Activated naive CD8-positive, alpha-beta T cell treated with anti-CD3 and anti-CD28 coated beads, Interleukin-2, amount 10 ng/mL, durations not matched to agents 7 days and 5 days (primary cell): Measurements from ENCODE around the gene IZUMO3. TPM values are rescaled to one million over a fixed set of nuclear protein-coding genes. Genes with fewer than 3 reads are reported as not detected.
"Not testable (repeated sequence)": the region's sequence is repeated elsewhere in the genome, so short reads cannot be mapped to it uniquely, and the experiment has no call there.

ENCODE experiments used
- ATAC-seq: fragments of 150-1000 bp; cut with Tn5 transposase; one replicate; pipeline ENCODE4 v1.10.0; 2021; ENCODE audit warnings: low read depth, moderate library complexity
- POLR2A ChIA-PET: fragments of 350-600 bp; sonication (Branson Sonifier 250); formaldehyde crosslinking; loops from one replicate; lab custom pipeline; 2021; ENCODE audit warnings: antibody characterized with exemption; lab: Charles Lee
- DNase-seq: peaks from one replicate; pipeline ENCODE4 v3.0.0; 2021
- H3K27ac Mint-ChIP-seq: one replicate; pipeline ENCODE4 v1.8.0; 2022; ENCODE audit warnings: mild to moderate bottlenecking, mixed read lengths
- H3K27me3 Mint-ChIP-seq: one replicate; pipeline ENCODE4 v1.8.0; 2022; ENCODE audit warnings: mild to moderate bottlenecking, moderate library complexity, mixed read lengths
- H3K36me3 Mint-ChIP-seq: one replicate; pipeline ENCODE4 v1.8.0; 2021; ENCODE audit warnings: mild to moderate bottlenecking, mixed read lengths
- H3K4me1 Mint-ChIP-seq: one replicate; pipeline ENCODE4 v1.8.0; 2021; ENCODE audit warnings: mixed read lengths
- H3K4me3 Mint-ChIP-seq: one replicate; pipeline ENCODE4 v1.8.0; 2022; ENCODE audit warnings: mild to moderate bottlenecking, moderate library complexity, mixed read lengths
- H3K9me3 Mint-ChIP-seq: one replicate; pipeline ENCODE4 v1.8.0; 2021; ENCODE audit warnings: mixed read lengths
- total RNA-seq, 2 experiments: library from RNA; stranded (reverse); gene quantifications; one replicate each; pipeline ENCODE4 v1.2.3, GENCODE V29; 2021

IZUMO3 gene, protein sequence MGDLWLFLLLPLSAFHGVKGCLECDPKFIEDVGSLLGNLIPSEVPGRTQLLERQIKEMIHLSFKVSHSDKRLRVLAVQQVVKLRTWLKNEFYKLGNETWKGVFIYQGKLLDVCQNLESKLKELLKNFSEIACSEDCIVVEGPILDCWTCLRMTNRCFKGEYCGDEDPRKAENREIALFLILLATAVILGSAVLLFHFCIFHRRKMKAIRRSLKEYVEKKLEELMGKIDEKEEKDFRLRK
- not detected for total RNA-seq

DNA sequence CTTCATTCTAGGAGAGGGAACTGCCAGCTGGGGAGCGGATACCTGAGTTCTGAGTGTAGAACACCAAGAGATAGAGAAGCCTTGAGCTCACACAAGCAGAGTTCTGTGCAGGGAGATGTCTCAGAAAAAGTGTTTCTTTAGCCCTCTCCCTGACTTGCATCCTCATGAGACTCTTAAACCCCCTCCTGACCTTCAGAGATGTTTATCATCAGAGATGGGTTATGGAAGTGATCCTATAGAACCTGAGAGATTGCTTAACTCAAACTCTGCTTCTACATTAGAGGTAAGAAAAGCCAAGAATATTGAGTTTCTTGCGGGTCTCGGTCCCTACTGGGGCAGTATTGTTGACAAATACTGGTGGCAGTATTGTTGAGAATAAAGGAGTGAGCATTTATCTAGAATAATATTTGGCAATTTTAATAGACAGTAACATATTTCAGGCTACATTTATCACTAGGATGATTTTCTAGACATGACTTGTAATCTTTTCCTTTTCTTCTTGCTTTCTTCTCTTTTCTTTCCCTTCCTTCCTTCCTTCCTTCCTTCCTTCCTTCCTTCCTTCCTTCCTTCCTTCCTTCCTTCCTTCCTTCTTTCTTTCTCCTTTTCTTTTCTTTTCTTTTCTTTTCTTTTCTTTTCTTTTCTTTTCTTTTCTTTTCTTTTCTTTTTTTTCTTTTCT is at the start of gene IZUMO3:
IZUMO3 (minus strand) TSS at position 51 of the 676 bp plus-strand sequence. CDS start 248 bp downstream, outside the sequence.
- Mint-ChIP-seq H3K4me1 (no peaks in the 10 kb centered on the region), H3K36me3 (no peaks in the 10 kb centered on the region), H3K27ac (no peak within 1 kb of the TSS), H3K27me3 (no peaks in the 10 kb centered on the region), H3K9me3 (peaks cover 6% of the 10 kb centered on the region), H3K4me3 (no peak within 1 kb of the TSS)
- DNase-seq (no peak), ATAC-seq (no peak)
- POLR2A ChIA-PET = no interaction called here

DNA sequence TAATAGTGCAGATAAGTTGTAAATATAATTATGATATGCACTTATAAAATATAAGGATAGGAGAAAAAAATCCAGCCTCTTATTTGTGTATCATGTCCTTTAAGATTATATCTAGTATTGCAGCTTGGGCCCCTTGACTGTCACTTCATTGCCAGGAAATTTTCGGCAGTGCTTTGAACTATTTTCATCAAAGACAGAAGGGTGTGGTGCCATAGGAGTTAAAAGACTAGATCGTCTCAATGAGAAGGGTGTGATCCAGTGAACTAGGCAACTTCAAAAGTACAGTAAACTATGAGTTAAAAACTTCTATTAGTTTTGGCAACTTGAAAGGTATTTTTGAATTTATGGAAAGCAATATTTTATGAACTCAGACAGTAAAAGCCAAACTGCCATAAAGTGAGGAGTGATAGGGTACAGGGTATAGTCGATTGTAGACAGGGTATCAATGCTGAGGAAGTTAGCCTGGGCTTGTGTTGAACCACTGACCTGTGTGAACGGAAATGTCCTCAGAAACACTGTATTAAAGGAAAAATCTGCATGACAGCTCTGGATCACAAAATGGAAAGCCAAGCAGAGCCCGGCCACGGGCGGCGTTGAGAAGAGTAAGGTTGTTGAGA is 48.6 kb upstream of the IZUMO3 start:
- Mint-ChIP-seq H3K36me3 (no peaks in the 10 kb centered on the region), H3K27me3 (no peaks in the 10 kb centered on the region), H3K9me3 (peaks cover 6% of the 10 kb centered on the region), H3K27ac (no peak overlapping the region), H3K4me3 (no peak overlapping the region), H3K4me1 (no peaks in the 10 kb centered on the region)
- ATAC-seq = no peak
- no peak for DNase-seq
- POLR2A ChIA-PET = no interaction called here

DNA sequence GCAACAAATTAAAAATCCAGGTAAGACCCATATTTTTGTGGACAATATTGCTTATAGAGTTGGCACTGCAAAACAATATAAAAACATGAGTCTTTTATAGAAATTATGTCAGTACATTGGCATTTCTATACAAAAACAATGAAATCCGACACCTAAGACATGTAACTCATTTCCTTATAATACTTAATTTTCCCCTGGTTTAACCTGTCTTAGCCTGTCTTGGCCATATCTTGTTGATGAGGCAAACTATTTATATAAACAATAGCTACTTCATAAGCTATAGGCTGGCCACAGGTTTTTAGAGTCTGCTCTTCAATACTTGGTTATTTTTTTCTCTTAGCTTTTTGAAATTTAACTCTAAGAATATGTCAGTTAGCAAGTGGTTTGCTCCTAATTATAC is 44.7 kb upstream of the IZUMO3 start:
- no peak overlapping the region for H3K27ac Mint-ChIP-seq
- no peaks in the 10 kb centered on the region for H3K27me3 Mint-ChIP-seq
- no peak for ATAC-seq

DNA sequence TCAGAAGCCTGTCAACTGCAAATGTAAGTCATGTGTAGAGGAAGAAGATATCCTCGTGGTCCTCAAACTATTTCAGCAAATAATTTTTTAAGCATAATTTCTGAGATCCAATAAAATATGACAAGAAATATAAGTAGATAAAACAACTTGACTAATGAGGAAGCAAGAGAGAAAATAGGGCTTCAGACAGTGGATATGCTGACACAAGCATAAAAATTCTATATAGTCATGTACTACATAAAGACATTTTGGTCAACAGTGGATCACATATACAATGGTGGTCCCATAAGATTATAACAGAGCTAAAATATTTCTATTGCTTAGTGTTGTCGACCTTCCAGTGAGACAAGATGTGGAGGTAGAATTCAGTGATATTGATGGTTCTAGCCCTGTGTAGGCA is 42.2 kb upstream of the IZUMO3 start:
- ATAC-seq (no peak), DNase-seq (no peak)
- H3K27ac Mint-ChIP-seq = no peak overlapping the region
- H3K4me1 Mint-ChIP-seq = no peaks in the 10 kb centered on the region
- no peaks in the 10 kb centered on the region for H3K27me3 Mint-ChIP-seq
- H3K36me3 Mint-ChIP-seq = no peaks in the 10 kb centered on the region
- peaks cover 3% of the 10 kb centered on the region for H3K9me3 Mint-ChIP-seq
- POLR2A ChIA-PET = no interaction called here
- no peak overlapping the region for H3K4me3 Mint-ChIP-seq

More for the DNA sequence above, 44.7 kb upstream of the IZUMO3 start:
- Mint-ChIP-seq H3K4me1 (no peaks in the 10 kb centered on the region), H3K4me3 (no peak overlapping the region), H3K36me3 (no peaks in the 10 kb centered on the region), H3K9me3 (peaks cover 3% of the 10 kb centered on the region)
- no peak for DNase-seq
- POLR2A ChIA-PET = no interaction called here

DNA sequence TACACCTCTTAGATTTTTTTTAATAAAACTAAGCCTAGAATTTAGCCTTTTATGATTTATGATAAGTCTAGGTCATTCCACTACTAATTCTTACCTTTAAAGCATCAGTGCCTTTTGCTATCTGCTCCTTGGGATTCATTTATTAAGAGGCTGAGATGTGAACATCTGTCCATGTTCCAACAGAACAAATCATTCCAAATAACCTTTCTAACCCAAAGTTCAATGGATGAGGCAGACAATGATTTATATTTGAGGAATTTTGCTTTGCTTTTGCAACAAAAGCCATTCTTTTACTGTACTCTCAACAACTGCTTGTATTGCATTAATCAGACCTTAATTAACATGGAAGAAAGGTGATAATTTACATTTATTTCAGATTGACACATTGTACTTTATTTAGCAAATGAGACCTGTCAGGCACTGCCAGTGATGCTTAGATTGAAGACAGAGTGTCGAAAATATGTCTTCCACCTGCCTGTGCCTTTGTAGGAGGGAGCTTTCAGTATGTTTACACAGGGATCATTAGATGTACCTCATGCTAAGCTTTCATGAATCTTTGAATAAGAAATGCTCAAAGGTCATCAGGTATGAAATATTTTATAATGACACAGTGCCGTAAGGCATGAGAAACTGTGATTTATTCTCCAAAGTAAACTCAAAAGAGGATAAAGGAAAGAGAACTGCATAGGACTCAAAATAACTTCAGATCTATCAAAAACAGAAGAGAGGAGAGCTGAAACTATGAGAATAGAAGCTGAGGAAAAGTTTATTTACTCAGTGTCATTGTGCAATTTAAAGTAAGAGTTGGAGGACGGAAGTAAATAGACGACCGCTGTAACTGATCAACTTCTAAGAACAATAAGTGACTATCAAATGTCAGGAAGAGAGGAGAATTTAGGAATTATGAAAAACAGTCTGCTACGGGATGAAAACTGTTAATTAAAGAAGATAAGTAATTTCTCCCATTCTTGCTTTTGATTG is 36.7 kb upstream of the IZUMO3 start:
- POLR2A ChIA-PET = no interaction called here

DNA sequence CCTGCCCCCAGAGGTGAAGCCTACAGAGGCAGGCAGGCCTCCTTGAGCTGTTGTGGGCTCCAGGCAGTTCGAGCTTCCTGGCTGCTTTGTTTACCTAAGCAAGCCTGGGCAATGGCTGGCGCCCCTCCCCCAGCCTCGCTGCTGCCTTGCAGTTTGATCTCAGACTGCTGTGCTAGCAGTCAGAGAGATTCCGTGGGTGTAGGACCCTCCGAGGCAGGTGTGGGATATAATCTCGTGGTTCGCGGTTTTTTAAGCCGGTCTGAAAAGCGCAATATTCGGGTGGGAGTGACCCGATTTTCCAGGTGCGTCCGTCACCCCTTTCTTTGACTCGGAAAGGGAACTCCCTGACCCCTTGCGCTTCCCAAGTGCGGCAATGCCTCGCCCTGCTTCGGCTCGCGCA is 34.3 kb upstream of the IZUMO3 start:
- H3K36me3 Mint-ChIP-seq, H3K27ac Mint-ChIP-seq, H3K4me1 Mint-ChIP-seq, H3K4me3 Mint-ChIP-seq, ATAC-seq, H3K27me3 Mint-ChIP-seq, H3K9me3 Mint-ChIP-seq, POLR2A ChIA-PET, DNase-seq: not testable (repeated sequence)

More for the DNA sequence above, 36.7 kb upstream of the IZUMO3 start:
- H3K27ac Mint-ChIP-seq = no peak overlapping the region
- no peak for DNase-seq
- H3K27me3 Mint-ChIP-seq = no peaks in the 10 kb centered on the region
- H3K36me3 Mint-ChIP-seq = no peaks in the 10 kb centered on the region
- H3K9me3 Mint-ChIP-seq = peaks cover 5% of the 10 kb centered on the region
- no peak for ATAC-seq
- H3K4me3 Mint-ChIP-seq = no peak overlapping the region
- H3K4me1 Mint-ChIP-seq = no peaks in the 10 kb centered on the region

DNA sequence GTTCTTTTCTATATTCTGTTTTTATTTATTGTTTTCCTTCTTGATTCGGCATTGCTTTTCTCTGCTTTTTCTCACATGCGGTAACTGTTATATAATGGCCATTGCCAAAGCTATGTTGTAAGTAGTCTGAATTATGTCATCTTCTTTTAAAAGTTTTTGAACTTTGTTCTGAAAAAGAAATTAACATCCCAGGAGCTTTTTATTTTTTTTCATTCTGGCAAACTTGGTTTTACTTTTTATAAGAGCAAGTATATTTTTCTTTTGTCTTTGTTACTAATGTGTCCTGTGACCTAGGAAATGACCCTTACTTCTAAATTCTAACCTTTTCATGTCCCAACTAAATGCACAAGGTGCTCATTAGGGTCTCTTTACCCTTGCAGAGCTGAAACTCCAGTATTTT is 26.7 kb upstream of the IZUMO3 start:
- POLR2A ChIA-PET = no interaction called here
- ATAC-seq (no peak), DNase-seq (no peak)
- Mint-ChIP-seq H3K4me1 (no peaks in the 10 kb centered on the region), H3K36me3 (no peaks in the 10 kb centered on the region), H3K9me3 (peaks cover 3% of the 10 kb centered on the region), H3K4me3 (no peak overlapping the region), H3K27me3 (no peaks in the 10 kb centered on the region), H3K27ac (no peak overlapping the region)

DNA sequence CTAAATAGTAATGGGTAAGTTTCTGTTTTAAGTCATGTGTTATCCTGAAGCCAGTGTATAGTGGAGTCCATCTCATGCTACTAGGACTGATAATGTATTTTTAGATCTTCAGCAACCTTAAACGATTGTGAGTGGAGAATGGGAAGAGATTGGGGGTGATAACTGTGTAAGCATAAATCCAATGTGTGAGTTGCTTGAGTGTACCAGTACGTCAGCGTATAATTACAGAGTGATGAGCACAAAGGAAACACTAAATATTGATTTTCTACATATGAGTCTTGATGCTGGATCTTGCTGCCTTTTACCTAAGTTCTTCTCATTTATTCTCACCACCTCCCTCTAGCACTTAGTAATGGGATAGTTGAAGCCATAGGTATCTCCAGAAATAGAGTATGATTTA is 16.3 kb upstream of the IZUMO3 start:
- no peak overlapping the region for H3K4me3 Mint-ChIP-seq
- no peak for DNase-seq
- ATAC-seq = no peak
- no peaks in the 10 kb centered on the region for H3K27me3 Mint-ChIP-seq
- no peaks in the 10 kb centered on the region for H3K4me1 Mint-ChIP-seq
- H3K9me3 Mint-ChIP-seq = peaks cover 4% of the 10 kb centered on the region
- no peaks in the 10 kb centered on the region for H3K36me3 Mint-ChIP-seq
- no peak overlapping the region for H3K27ac Mint-ChIP-seq
- POLR2A ChIA-PET = no interaction called here

DNA sequence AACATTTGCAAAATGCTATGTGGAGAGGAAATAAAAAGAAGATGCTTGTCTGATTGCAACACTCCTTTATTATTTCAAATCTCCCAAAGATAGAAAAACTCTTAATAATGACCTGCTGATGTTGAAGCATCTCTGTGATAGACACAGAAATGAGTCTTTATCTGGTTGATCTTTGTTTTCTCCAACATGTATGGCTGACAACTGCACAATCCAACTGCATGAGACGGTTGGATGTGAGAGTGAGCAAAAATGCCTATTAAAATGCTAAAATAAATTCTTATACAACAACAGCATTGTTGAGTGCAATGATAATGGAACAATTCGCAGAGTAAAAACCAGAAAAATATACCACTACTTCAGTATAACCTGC is 7.5 kb upstream of the IZUMO3 start:
- ATAC-seq (no peak), DNase-seq (no peak)
- Mint-ChIP-seq H3K27ac (no peak overlapping the region), H3K4me1 (no peaks in the 10 kb centered on the region), H3K4me3 (no peak overlapping the region), H3K27me3 (no peaks in the 10 kb centered on the region), H3K9me3 (peaks cover 5% of the 10 kb centered on the region), H3K36me3 (no peaks in the 10 kb centered on the region)
- POLR2A ChIA-PET = no interaction called here

DNA sequence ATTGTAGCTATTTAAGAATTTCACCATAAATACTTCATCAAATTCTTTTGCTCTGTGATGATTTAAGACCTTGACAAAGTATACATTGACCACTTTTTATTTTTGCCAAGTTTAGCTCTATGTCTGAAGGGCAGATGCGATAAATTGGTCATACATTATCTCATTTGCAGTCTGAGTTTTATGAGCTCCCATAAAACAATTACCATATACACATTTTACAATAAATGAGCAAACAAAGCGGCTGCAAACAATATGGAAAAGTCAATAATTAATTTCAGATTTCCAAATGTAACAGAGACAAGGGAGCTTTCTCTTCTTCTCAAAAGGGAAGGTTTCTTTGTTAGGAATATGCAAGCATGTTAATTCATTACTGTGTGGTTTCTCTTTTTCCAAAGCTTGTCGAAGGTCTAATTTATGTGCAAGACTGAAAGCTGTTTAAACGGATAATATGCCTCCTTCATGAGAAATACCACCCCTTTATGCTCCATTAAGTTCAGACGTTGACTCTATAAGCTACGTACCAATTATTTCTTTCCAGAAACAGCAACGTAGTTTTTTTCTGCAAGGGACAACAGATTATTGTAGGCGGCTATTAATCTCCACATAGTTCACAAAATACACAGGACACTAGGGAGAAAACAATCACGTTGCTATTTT is 7.0 kb upstream of the IZUMO3 start:
- H3K4me1 Mint-ChIP-seq = no peaks in the 10 kb centered on the region
- H3K9me3 Mint-ChIP-seq = peaks cover 5% of the 10 kb centered on the region
- no peak for ATAC-seq
- no peaks in the 10 kb centered on the region for H3K36me3 Mint-ChIP-seq
- H3K27ac Mint-ChIP-seq = no peak overlapping the region
- POLR2A ChIA-PET = no interaction called here
- H3K4me3 Mint-ChIP-seq = no peak overlapping the region
- DNase-seq = no peak
- no peaks in the 10 kb centered on the region for H3K27me3 Mint-ChIP-seq

DNA sequence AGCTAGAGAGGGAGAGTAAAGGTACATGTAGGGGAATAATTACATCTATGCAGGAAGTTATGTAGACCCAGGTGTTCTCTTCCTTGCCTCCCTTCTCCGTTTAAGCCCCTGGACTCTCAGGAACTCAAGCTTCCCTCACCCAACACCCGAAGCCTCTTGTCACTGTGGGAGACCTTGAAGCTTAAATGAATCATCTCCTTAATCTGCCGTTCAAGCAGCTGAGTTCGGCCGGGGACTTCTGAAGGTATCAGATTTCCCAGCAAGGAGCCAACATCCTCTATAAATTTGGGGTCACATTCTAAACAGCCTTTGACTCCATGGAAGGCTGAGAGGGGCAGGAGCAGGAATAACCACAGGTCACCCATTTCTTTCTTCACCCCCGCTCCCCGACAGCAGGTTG is 412 bp downstream of the IZUMO3 start:
- H3K4me1 Mint-ChIP-seq = no peaks in the 10 kb centered on the region
- DNase-seq (no peak), ATAC-seq (no peak)
- H3K9me3 Mint-ChIP-seq = peaks cover 6% of the 10 kb centered on the region
- no peak overlapping the region for H3K4me3 Mint-ChIP-seq
- H3K27me3 Mint-ChIP-seq = no peaks in the 10 kb centered on the region
- POLR2A ChIA-PET = no interaction called here
- no peak overlapping the region for H3K27ac Mint-ChIP-seq
- no peaks in the 10 kb centered on the region for H3K36me3 Mint-ChIP-seq

DNA sequence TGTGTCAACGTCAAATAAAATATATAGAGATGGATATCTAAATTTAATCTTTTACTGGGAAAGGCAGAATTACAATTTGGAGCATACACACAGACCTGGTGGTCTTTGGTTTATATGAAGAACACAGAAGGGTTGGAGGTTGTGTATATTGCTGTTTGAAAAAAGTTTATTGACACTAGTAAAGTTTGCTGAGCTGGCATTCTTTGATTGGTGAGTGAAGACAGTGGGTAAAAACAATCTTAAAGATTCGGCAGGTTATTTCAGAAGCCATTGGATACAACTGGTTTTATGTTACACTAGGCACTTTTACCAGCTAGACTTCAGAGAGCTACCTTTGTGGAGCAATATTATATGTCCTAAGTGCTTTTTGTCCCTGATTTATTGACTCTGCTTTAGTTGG is 27.2 kb downstream of the IZUMO3 start:
- Mint-ChIP-seq H3K27me3 (no peaks in the 10 kb centered on the region), H3K9me3 (peaks cover 2% of the 10 kb centered on the region), H3K36me3 (no peaks in the 10 kb centered on the region), H3K4me1 (no peaks in the 10 kb centered on the region), H3K4me3 (no peak overlapping the region), H3K27ac (no peak overlapping the region)
- ATAC-seq = no peak
- no peak for DNase-seq
- POLR2A ChIA-PET = no interaction called here

DNA sequence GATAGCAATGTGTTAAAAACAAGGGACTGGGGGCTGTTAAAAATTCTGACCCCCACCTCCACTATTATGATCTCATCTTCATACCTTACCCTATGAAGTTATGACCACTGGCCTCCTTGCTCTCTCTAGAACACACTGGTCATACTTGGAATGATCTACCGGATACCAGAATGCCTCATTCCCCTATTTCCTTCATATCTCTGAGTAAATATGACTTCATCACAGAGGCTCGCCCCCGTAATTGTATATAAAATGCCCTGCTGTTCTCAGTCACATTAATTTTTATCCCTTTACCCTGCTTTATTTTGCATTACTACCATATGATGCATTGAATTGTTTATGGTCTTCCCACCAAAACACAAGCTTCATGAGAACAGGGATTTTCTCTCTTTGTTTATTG is 29.2 kb downstream of the IZUMO3 start:
- POLR2A ChIA-PET = no interaction called here
- ATAC-seq (no peak), DNase-seq (no peak)
- no peak overlapping the region for H3K27ac Mint-ChIP-seq
- no peaks in the 10 kb centered on the region for H3K27me3 Mint-ChIP-seq
- no peak overlapping the region for H3K4me3 Mint-ChIP-seq
- peaks cover 2% of the 10 kb centered on the region for H3K9me3 Mint-ChIP-seq
- no peaks in the 10 kb centered on the region for H3K4me1 Mint-ChIP-seq
- no peaks in the 10 kb centered on the region for H3K36me3 Mint-ChIP-seq
